HG03571 (cell line): ENCODE data around the gene ANO1.

ENCODE experiments used
- ATAC-seq: cut with Tn5 transposase; IDR thresholded peaks from one replicate; pipeline ENCODE4 v1.9.1; 2021; ENCODE audit not compliant: unreplicated experiment

Gene ANO1

DNA sequence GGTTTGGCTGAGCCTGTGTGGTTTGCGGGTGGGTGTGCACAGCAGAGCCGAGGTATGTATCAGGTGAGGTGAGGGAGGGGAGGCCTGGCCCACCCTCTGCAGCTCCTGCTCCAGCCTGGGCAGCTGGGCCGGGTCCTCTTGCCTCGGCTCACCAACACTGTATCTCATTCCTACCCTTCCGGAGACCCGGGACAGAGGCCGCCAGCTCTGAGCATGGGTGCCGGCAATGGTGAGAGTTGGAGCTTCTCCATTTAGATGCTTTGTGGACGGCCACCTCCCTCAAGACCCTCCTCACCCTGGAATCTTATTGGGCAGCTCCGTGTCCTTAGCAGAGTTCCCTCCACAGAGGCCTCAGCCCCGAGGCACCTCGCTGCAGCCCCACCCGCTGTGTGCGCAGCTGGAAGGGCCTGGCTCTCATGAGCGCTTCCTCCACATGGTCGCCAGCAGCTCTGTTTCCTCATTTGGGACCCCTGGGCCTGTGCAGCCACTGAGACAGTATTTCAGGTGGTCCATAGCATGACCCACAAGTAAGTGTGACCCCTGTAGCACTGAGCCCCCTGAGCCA lies 55.7 kb downstream of the ANO1 start:
- ATAC-seq = no peak

DNA sequence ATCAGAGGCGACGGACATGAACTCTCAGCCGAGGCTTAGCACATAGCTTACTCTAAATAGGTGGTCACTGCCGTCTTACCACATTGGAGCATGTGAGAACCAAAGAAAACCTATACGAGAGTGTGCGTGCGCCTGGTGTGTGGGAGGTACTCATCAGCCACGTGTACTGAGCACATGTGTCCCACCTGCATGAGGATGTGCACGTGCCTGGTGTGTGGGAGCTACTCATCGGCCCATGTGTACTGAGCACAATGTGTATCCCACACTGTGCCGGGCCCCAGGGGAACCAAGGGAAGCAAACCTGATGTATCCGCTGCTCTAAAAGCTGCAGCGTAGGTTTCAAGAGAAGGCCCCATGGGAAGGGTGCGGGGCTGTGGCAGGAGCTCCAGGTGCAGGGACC lies 56.4 kb downstream of the ANO1 start:
- ATAC-seq = no peak

GRCh38 chr11:70135142-70135541 lies 57.0 kb downstream of the ANO1 start:
- no peak for ATAC-seq

- ATAC-seq = no peak
Observed at GRCh38 chr11:70135625-70136059, 57.5 kb downstream of the ANO1 start.

- no peak for ATAC-seq
Observed at GRCh38 chr11:70137383-70137782, 59.3 kb downstream of the ANO1 start.

DNA sequence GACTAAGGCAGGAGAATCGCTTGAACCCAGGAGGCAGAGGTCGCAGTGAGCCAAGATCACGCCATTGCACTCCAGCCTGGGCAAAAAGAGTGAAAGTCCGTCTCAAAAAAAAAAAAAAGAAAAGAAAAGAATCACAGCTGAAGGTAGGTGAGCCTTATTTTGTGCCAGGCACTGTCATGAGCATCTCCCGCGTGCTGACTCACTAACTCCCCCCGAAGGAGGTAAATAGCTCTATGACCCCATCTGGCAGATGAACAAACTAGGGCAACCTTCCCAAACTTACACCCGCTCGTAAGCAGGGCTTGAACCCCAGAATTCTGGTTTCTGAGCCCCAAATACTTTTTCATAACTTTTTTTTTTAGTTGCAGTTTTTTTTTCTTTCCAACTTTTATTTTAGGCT lies 60.3 kb downstream of the ANO1 start:
- ATAC-seq = no peak

DNA sequence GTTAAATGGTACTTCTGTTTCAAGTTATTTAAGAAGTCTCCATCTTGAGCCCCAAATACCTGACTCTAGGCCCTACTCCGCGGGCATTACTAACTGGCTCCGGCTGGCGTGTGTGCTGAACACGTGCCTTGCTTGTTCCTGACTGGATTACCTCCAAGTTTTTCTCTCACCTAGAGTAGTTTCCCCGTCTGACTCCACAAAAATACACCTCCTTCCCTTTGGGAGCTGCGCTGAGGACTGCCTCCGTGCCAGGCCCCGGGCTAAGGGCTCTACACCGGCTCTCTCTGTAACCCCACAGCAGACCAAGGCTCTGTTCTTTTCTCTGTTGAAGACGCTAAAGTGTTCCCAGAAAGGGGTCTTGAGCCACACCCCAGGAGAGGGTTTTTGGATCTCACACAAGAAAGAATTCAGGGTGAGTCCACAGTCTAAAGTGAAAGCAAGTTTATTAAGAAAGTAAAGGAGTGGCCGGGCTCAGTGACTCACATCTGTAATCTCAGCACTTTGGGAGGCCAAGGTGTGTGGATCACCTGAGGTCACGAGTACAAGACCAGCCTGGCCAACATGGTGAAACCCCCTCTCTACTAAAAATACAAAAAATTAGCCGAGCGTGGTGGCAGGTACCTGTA lies 61.8 kb downstream of the ANO1 start:
- ATAC-seq = no peak

- ATAC-seq = no peak
Observed at GRCh38 chr11:70140711-70141485, 62.8 kb downstream of the ANO1 start.

GRCh38 chr11:70141486-70142220 lies 63.5 kb downstream of the ANO1 start:
- ATAC-seq = no peak

DNA sequence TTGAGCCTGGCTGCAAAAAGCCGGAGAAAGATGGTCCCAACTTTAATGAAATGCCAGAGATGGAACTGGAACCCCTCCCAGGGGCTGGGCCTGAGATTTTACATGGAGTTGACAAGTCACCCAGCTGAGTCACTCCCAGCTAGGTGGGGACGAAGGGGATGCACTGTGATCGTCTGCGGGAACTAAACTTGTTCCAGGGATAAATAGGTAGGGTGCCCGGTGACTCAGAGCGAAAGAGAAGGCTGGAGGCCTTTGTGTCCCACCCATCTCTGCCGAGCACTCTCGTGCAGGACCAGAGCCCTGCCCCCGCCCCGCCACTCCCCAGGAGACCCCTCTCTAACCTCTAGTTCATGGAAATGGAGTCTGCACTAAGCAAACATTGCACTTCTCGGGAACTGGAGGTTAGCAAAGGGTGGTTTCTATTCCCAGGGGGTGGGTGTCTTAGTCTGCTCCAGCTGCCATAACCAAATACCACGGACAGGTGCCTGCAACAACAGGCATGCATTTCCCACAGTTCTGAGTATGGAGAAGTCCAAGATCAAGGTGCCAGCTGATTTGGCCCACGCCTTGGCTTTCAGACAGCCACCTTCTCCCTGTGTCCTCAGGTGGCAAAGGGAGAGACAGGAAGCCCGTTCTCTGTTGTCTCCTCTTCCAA lies 64.2 kb downstream of the ANO1 start:
- ATAC-seq = no peak

DNA sequence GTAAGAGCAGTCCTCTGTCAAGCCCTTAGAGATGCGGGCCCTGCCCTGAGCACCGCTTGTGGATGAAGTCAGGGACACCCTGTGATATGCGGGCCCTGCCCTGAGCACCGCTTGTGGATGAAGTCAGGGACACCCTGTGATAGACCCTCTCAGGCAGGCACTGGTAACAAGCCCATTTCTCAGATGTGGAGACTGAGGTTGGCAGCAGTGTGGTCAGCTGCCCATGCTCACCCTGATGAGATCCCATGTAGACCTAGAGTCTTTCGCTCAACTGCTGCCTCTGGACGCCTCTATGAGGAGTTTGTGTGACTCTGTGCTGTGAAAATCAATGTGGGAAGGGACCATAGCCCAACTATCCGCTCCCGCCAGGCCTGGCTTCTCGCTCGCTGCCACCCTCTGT lies 66.1 kb downstream of the ANO1 start:
- no peak for ATAC-seq

DNA sequence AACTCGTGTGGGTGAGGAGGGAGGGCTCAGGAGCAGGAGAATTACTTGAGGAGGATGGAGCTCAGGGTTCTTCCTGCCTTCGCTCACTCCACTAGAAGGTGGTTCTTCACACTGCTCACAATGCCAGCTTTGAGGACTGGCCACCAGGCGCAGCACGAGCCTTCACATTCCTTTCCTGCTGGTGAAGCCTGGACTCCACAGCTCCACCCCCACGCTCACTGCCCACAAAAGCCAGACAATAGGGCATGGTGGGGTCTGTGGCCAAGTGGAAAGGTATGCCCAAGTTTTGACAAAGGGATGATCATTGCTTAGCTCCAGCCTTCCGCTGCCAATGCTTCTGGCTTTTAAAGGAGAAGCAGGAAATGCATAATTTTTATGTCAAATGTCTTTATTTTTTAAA lies 67.0 kb downstream of the ANO1 start:
- ATAC-seq = no peak

DNA sequence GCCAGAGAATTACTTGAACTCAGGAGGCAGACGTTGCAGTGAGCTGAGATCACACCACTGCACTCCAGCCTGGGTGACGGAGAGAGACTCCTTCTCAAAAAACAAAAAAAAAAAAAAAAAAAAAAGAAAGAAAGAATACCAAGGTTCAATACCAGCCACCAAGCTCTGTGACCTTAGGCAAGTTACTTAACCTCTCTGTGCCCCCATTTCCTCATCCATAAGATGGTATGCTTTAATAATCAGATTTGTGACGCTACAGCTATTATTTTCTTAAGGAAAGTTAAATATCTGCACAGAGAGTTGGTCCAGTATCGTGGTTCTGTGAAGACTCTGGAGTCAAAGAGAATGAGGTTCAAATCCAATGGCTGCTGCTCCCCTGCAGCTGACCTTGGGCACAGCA lies 67.7 kb downstream of the ANO1 start:
- ATAC-seq = no peak

DNA sequence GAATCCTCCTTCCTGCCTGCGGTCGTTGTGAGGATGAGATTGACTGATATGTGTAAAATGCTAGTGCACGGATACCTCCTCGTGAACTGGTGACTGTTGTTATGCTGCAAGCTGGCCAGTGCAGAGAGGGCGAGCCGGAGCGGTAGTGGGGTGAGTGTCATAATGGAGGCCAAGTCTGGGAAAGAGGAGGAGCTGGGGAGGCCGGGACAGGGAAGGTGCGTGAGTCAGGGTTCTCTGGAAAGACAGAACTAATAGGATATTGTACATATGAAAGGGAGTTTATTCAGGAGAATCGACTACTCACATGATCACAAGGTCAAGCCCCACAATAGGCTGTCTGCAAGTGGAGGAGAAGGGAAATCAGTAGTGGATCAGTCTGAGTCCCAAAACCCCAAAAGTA lies 68.2 kb downstream of the ANO1 start:
- ATAC-seq = no peak

DNA sequence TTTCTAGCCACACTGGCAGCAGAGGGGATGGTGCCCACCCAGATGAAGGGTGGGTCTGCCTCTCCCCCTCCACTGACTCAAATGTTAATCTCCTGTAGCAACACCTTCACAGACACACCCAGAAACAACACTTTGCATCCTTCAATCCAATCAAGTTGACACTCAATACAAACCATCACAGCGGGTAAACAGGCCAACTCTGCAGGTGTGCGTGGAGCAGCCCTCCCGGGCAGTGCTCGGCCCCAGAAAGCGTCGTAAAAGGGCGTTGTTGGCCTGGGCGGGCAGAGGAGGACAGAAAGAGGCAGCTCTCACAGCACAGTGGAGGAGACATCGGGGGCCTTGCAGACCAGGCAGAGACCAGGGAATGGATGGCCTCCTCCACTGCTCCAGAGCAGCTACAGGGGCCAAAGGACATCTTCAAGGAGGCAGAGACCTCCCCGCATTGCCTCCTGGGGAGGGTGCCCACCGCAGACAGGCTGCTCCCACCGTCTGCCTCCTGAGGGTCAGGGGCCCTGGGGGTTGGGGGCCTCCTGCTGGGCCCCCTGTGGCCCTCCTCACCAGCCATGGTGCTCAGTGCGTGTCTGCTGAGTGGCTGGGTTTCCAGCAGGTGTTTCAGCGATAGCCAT lies 68.9 kb downstream of the ANO1 start:
- ATAC-seq = no peak

GRCh38 chr11:70147668-70148067 lies 69.6 kb downstream of the ANO1 start:
- no peak for ATAC-seq

DNA sequence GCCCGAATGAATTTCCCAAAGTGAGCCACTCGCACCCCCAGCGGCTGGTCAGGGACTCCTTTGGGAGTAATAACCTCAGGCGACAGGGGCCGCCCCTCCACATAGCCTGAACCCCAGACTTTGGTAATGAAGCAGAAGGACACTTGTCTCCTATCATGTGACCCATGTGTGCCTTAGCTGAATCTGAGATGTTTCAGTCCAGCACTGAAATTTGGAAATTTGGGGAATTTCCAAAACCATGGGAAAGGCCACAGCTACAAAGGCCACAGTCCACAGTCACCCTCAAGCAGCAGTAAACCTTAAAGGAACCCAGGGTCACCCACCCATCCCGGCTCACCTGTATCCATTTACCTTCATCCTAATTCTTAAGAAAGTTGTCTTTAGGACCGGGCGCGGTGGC lies 73.6 kb downstream of the ANO1 start:
- no peak for ATAC-seq

- ATAC-seq = no peak
Observed at GRCh38 chr11:70153133-70153727, 75.1 kb downstream of the ANO1 start.

GRCh38 chr11:70155386-70155785 lies 77.3 kb downstream of the ANO1 start:
- no peak for ATAC-seq

DNA sequence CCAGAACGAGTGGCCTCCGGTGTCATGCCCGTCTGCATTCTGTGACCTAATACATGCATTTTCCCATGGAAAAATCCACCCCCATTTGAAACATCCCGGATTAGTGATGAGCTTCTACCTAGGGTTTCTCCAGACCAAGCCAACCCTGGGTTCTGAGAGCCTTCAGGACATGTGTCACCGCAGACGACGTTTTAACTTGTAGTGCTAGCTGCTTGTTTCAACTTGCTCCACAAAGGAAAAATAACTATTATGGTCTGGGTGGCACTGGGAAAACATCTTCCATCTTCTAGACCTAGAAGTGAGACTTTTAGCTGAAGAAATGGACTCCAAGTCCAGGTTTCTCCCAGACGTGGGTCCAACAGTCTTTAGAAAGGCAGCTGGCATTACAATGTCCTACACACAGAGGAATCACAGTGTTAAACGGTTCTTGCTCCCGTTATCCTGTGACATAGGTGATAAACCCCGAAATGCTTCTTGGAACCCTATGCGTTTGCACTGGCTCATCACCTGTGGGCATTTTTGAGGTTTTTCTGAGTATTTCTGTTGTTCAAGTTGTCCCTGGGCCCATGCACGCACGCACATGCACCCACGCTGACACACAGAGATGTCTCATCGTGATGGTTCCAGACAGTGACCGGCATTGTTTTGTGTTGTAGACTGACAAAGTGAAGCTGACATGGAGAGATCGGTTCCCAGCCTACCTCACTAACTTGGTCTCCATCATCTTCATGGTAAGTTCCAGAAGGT lies 78.3 kb downstream of the ANO1 start:
- no peak for ATAC-seq
